Uterus (tissue), 2 donors: ENCODE results near the gene RFX4.

Source experiments
- CTCF ChIP-seq, 4 experiments: fragments of 200-600 bp in 2 of 4; fragments of 450-650 bp in 2 of 4; sonication (generic) in 2 of 4; IDR thresholded peaks; one replicate each; pipeline ENCODE4 v1.5.1; 2016 to 2019; ENCODE audit warnings: antibody characterized with exemption in 4 of 4, mild to moderate bottlenecking in 2 of 4, moderate library complexity in 1 of 4
- POLR2A ChIP-seq, 2 donors: fragments of 450-650 bp; IDR thresholded peaks; one replicate each; pipeline ENCODE4 v1.6.1; 2016; ENCODE audit warnings: antibody characterized with exemption in 2 of 2, mild to moderate bottlenecking in 1 of 2, moderate library complexity in 1 of 2

- TF ChIP-seq CTCF (IDR thresholded peaks at IDR 0.05) (no peak), POLR2A (IDR thresholded peaks at IDR 0.05) (no peak)
These were observed 162.5 kb downstream of the RFX4 start for GRCh38 chr12:106745181-106745745.
